ENCODE results near the gene MPRIP. TPM values are rescaled to one million over a fixed set of nuclear protein-coding genes. Genes with fewer than 3 reads are reported as not detected.

The MPRIP gene
- total and polyA plus RNA-seq, 2 experiments from 2014 or later = 91.7 to 202 TPM

- no peaks in the 10 kb centered on the region for H3K79me2 ChIP-seq
- no peaks in the 10 kb centered on the region for H3K36me3 ChIP-seq (replicated peaks; ENCODE audit: insufficient read depth, low read depth)
- no peaks in the 10 kb centered on the region for H3K9me3 ChIP-seq (ENCODE audit: low read depth)
- H3K27me3 ChIP-seq = no peaks in the 10 kb centered on the region
- H2AFZ ChIP-seq = no peak overlapping the region
- TF ChIP-seq CTCF (IDR thresholded peaks at IDR 0.05; ENCODE audit: poor library complexity) = no peak
- TF ChIP-seq EZH2phosphoT487 (IDR thresholded peaks at IDR 0.05; ENCODE audit: low read depth, severe bottlenecking, unreplicated experiment) = no peak
- no peak for TF ChIP-seq EZH2 (IDR thresholded peaks at IDR 0.05; ENCODE audit: borderline replicate concordance)
- no peak for DNase-seq (ENCODE audit: low spot score)
- no peak overlapping the region for H3K27ac ChIP-seq
- no peaks in the 10 kb centered on the region for H3K9me2 ChIP-seq (replicated peaks; ENCODE audit: insufficient read depth)
- H4K20me1 ChIP-seq (ENCODE audit: insufficient read depth, poor library complexity, severe bottlenecking) = no peaks in the 10 kb centered on the region
- no peak overlapping the region for H3K4me2 ChIP-seq
- H3K4me3 ChIP-seq = no peak overlapping the region
- 88% methylated on average over 8 of the region's 8 CpGs for WGBS (ENCODE audit: low lambda C conversion rate, missing lambda C conversion rate)
- no peaks in the 10 kb centered on the region for H3K4me1 ChIP-seq (ENCODE audit: insufficient read depth)
These were observed 159.7 kb downstream of the MPRIP start for GRCh38 chr17:17201907-17202306.

GRCh38 chr17:17203173-17203730, 161.0 kb downstream of the MPRIP start:
- no peak for DNase-seq (ENCODE audit: low spot score)
- Histone ChIP-seq H3K36me3 (replicated peaks; ENCODE audit: insufficient read depth, low read depth) (no peaks in the 10 kb centered on the region), H3K9me3 (ENCODE audit: low read depth) (no peaks in the 10 kb centered on the region), H3K4me2 (no peak overlapping the region), H3K4me1 (ENCODE audit: insufficient read depth) (no peaks in the 10 kb centered on the region), H3K27me3 (no peaks in the 10 kb centered on the region), H4K20me1 (ENCODE audit: insufficient read depth, poor library complexity, severe bottlenecking) (no peaks in the 10 kb centered on the region), H3K9me2 (replicated peaks; ENCODE audit: insufficient read depth) (no peaks in the 10 kb centered on the region), H3K27ac (no peak overlapping the region), H2AFZ (no peak overlapping the region), H3K4me3 (no peak overlapping the region), H3K79me2 (no peaks in the 10 kb centered on the region)
- WGBS (ENCODE audit: low lambda C conversion rate, missing lambda C conversion rate) = 91% methylated on average over 15 of the region's 15 CpGs
- TF ChIP-seq CTCF (IDR thresholded peaks at IDR 0.05; ENCODE audit: poor library complexity) = no peak
- TF ChIP-seq EZH2phosphoT487 (IDR thresholded peaks at IDR 0.05; ENCODE audit: low read depth, severe bottlenecking, unreplicated experiment) = no peak
- no peak for TF ChIP-seq EZH2 (IDR thresholded peaks at IDR 0.05; ENCODE audit: borderline replicate concordance)

- no peaks in the 10 kb centered on the region for H3K27me3 ChIP-seq
- no peaks in the 10 kb centered on the region for H4K20me1 ChIP-seq (ENCODE audit: insufficient read depth, poor library complexity, severe bottlenecking)
- H3K27ac ChIP-seq = no peak overlapping the region
- no peaks in the 10 kb centered on the region for H3K9me3 ChIP-seq (ENCODE audit: low read depth)
- H3K36me3 ChIP-seq (replicated peaks; ENCODE audit: insufficient read depth, low read depth) = no peaks in the 10 kb centered on the region
- no peaks in the 10 kb centered on the region for H3K79me2 ChIP-seq
- H2AFZ ChIP-seq = no peak overlapping the region
- TF ChIP-seq CTCF (IDR thresholded peaks at IDR 0.05; ENCODE audit: poor library complexity) (no peak), EZH2 (IDR thresholded peaks at IDR 0.05; ENCODE audit: borderline replicate concordance) (no peak), EZH2phosphoT487 (IDR thresholded peaks at IDR 0.05; ENCODE audit: low read depth, severe bottlenecking, unreplicated experiment) (no peak)
- H3K4me3 ChIP-seq = no peak overlapping the region
- H3K4me2 ChIP-seq = no peak overlapping the region
- H3K9me2 ChIP-seq (replicated peaks; ENCODE audit: insufficient read depth) = no peaks in the 10 kb centered on the region
- no peaks in the 10 kb centered on the region for H3K4me1 ChIP-seq (ENCODE audit: insufficient read depth)
- DNase-seq (ENCODE audit: low spot score) = no peak
- 88% methylated on average over 15 of the region's 15 CpGs for WGBS (ENCODE audit: low lambda C conversion rate, missing lambda C conversion rate)
These were observed 161.9 kb downstream of the MPRIP start for GRCh38 chr17:17204041-17204591.
